GM12878 (cell line): ENCODE data around the gene ZBTB38. TPM values are rescaled to one million over a fixed set of nuclear protein-coding genes. Genes with fewer than 3 reads are reported as not detected.

Source experiments
- ATAC-seq: fragments of 200-7000 bp; cut with Tn5 transposase; 3 replicates; pipeline ENCODE4 v1.9.1; 2020; ENCODE audit warnings: mild to moderate bottlenecking, moderate library complexity
- BruUV-seq: library from RNA; stranded (reverse); fragments of 400-500 nt; replicated peaks from 2 replicates; lab custom pipeline; 2021; lab: Mats Ljungman, UMichigan
- CTCF ChIA-PET: fragments of 300-600 bp; sonication (Branson Sonifier 250); formaldehyde crosslinking; extraction: SDS; loops from one replicate; lab custom pipeline; 2021; ENCODE audit warnings: inconsistent platforms; lab: Yijun Ruan, JAX
- POLR2A ChIA-PET: fragments of 350-600 bp; formaldehyde crosslinking; extraction: SDS; loops from one replicate; lab custom pipeline; 2021; ENCODE audit warnings: inconsistent platforms; lab: Charles Lee
- RAD21 ChIA-PET: fragments of 300-600 bp; sonication (Branson Sonifier 250); formaldehyde crosslinking; loops from one replicate; lab custom pipeline; 2023; ENCODE audit warnings: antibody characterized with exemption; ENCODE audit not compliant: unreplicated experiment; lab: Charles Lee
- SMC1A ChIA-PET: fragments of 300-600 bp; sonication (Branson Sonifier 250); formaldehyde crosslinking; loops from one replicate; lab custom pipeline; 2023; ENCODE audit not compliant: unreplicated experiment, uncharacterized antibody; lab: Charles Lee
- DNase-seq: peaks from one replicate; pipeline ENCODE4 v3.0.0-alpha.2; 2011; ENCODE audit warnings: low read depth, low spot score
- FAIRE-seq: peaks from 3 replicates; lab custom pipeline; 2011; peaks lifted over from hg19 to GRCh38; lab: Jason Lieb, UNC
- H2AFZ ChIP-seq: 2 replicates; pipeline ENCODE4 v1.6.0; 2011; ENCODE audit warnings: low read depth, low read length, control low read depth; ENCODE audit not compliant: control insufficient read depth
- H3K27ac ChIP-seq: 2 replicates; pipeline ENCODE4 v1.5.1; 2011; ENCODE audit warnings: control low read depth; ENCODE audit not compliant: control insufficient read depth, insufficient read depth
- H3K27me3 ChIP-seq, 2 experiments: replicated peaks in 1 of 2; 2 replicates each; pipeline versions ENCODE4 v1.6.0 to v1.6.1; 2011; ENCODE audit warnings: low read length in 1 of 2; ENCODE audit not compliant: control insufficient read depth in 2 of 2, insufficient read depth in 2 of 2
- H3K36me3 ChIP-seq, 2 experiments: 2 replicates each; pipeline ENCODE4 v1.5.1; 2011; ENCODE audit warnings: low read length in 1 of 2; ENCODE audit not compliant: control insufficient read depth in 2 of 2, insufficient read depth in 2 of 2
- H3K4me1 ChIP-seq: 2 replicates; pipeline ENCODE4 v1.6.1; 2011; ENCODE audit warnings: mild to moderate bottlenecking, low read length, moderate library complexity, mixed read lengths; ENCODE audit not compliant: control insufficient read depth, insufficient read depth
- H3K4me2 ChIP-seq: 2 replicates; pipeline ENCODE4 v1.6.0; 2011; ENCODE audit warnings: control low read depth; ENCODE audit not compliant: control insufficient read depth, insufficient read depth
- H3K4me3 ChIP-seq: fragments of 200-600 bp; sonication (generic); 2 replicates; pipeline ENCODE4 v1.5.1; 2016
- H3K79me2 ChIP-seq: 2 replicates; pipeline ENCODE4 v1.6.0; 2011; ENCODE audit warnings: low read length; ENCODE audit not compliant: control insufficient read depth, insufficient read depth
- H3K9ac ChIP-seq: 2 replicates; pipeline ENCODE4 v1.8.0; 2011; ENCODE audit warnings: low read length, control low read depth, mixed read lengths; ENCODE audit not compliant: control insufficient read depth, insufficient read depth
- H3K9me3 ChIP-seq: replicated peaks from 3 replicates; pipeline ENCODE4 v1.5.1; 2011; ENCODE audit warnings: mild to moderate bottlenecking, low read length; ENCODE audit not compliant: control insufficient read depth, insufficient read depth
- H4K20me1 ChIP-seq: 2 replicates; pipeline ENCODE4 v1.6.0; 2011; ENCODE audit not compliant: control insufficient read depth, insufficient read depth
- FOXK2 ChIP-seq: fragments of 450-650 bp; IDR thresholded peaks from 2 replicates; pipeline ENCODE4 v1.6.1; 2017; ENCODE audit warnings: mild to moderate bottlenecking, moderate library complexity
- KLF5 ChIP-seq: fragments of 450-650 bp; IDR thresholded peaks from 2 replicates; pipeline ENCODE4 v1.6.1; 2014; ENCODE audit warnings: mild to moderate bottlenecking; ENCODE audit not compliant: partially characterized antibody
- MTA2 ChIP-seq: fragments of 450-650 bp; IDR thresholded peaks from 2 replicates; pipeline ENCODE4 v1.6.1; 2016; ENCODE audit warnings: low read depth, mild to moderate bottlenecking, moderate library complexity
- MXI1 ChIP-seq: fragments of 150-350 bp; IDR thresholded peaks from 2 replicates; pipeline ENCODE4 v1.6.1; 2011; ENCODE audit warnings: low read depth, mild to moderate bottlenecking, inconsistent platforms, low read length, improper control_type of control experiment
- STAT1 ChIP-seq: fragments of 450-650 bp; conservative IDR thresholded peaks from 2 replicates; pipeline ENCODE4 v1.6.1; 2014; ENCODE audit warnings: antibody characterized with exemption, mild to moderate bottlenecking
- STAT3 ChIP-seq: IDR thresholded peaks from 2 replicates; pipeline ENCODE4 v1.6.1; 2011; ENCODE audit warnings: low read depth, low read length, improper control_type of control experiment
- TAF1 ChIP-seq: IDR thresholded peaks from 2 replicates; pipeline ENCODE4 v1.6.1; 2011; ENCODE audit warnings: mild to moderate bottlenecking, low read depth, low read length, borderline replicate concordance
- WRNIP1 ChIP-seq: IDR thresholded peaks from 2 replicates; pipeline ENCODE4 v1.6.1; 2011; ENCODE audit warnings: low read depth, low read length, improper control_type of control experiment, borderline replicate concordance
- WGBS: methylation state at CpG from one replicate; pipeline ENCODE4 v1.1.6; 2016; ENCODE audit warnings: low lambda C conversion rate; ENCODE audit not compliant: insufficient replicate concordance, insufficient coverage; ENCODE audit errors: missing lambda C conversion rate; 5-methylcytosine and 5-hydroxymethylcytosine counted together
- in situ Hi-C: fragments of 300-500 bp; cut with MboI; formaldehyde crosslinking; loops from 9 replicates; pipeline ENCODE4 v1.14.3; 2018; ENCODE audit warnings: mixed read lengths
- intact Hi-C: fragments of 100-400 bp; cut with micrococcal nuclease; formaldehyde crosslinking; loops from one replicate; pipeline ENCODE4 v1.14.2; 2022; ENCODE audit not compliant: unreplicated experiment
- polyA plus RNA-seq, 11 experiments: library from polyadenylated mRNA; depleted of rRNA in 4 of 11; unstranded in 6 of 11; stranded (reverse) in 5 of 11; fragments of >200 nt; fragmentation: Nextera tagmentation in 4 of 11; fragmentation: Illumina TruSeq in 1 of 11; extraction: Ambion mirVana in 4 of 11; extraction: Trizol in 1 of 11; gene quantifications; 1 replicate in 1 of 11; 2 replicates in 10 of 11; pipeline versions ENCODE4 v1.2.1 to v1.2.3, GENCODE V29; 2011 to 2016; ENCODE audit warnings: inconsistent platforms in 2 of 11, missing spikeins in 2 of 11, low read depth in 1 of 11
- total RNA-seq, 4 experiments: library from RNA; depleted of rRNA in 3 of 4; stranded (reverse); fragments of >200 nt in 3 of 4; fragmentation: Illumina TruSeq in 1 of 4; extraction: Trizol in 1 of 4; gene quantifications; 2 replicates each; pipeline versions ENCODE4 v1.2.1 to v1.2.3, GENCODE V29; 2013 to 2021
- TF ChIP-seq, protein P1 (sequence below): fragments of 450-650 bp; IDR thresholded peaks from 2 replicates; pipeline ENCODE4 v1.6.1; 2017; ENCODE audit warnings: low read depth, mild to moderate bottlenecking, moderate library complexity
- TF ChIP-seq, protein P2 (sequence below), 3 experiments: IDR thresholded peaks in 2 of 3; conservative IDR thresholded peaks in 1 of 3; 2 replicates each; pipeline ENCODE4 v1.5.1; 2011; ENCODE audit warnings: low read depth in 3 of 3, low read length in 3 of 3, mild to moderate bottlenecking in 3 of 3, control low read depth in 2 of 3, moderate library complexity in 2 of 3, inconsistent platforms in 1 of 3, mixed read lengths in 1 of 3; ENCODE audit not compliant: control insufficient read depth in 2 of 3, insufficient read depth in 1 of 3; ENCODE audit errors: extremely low read depth in 1 of 3
- TF ChIP-seq, protein P3 (sequence below): IDR thresholded peaks from 2 replicates; pipeline ENCODE4 v1.6.1; 2011; ENCODE audit warnings: low read depth, mild to moderate bottlenecking, low read length, moderate library complexity, borderline replicate concordance; ENCODE audit errors: extremely low read depth

ZBTB38 gene
- total and polyA plus RNA-seq, 10 of the 15 experiments (the other 5 are each of a cell fraction or from before 2014, with no cell fraction given) = 34.2 to 115 (median 88.6) TPM

DNA sequence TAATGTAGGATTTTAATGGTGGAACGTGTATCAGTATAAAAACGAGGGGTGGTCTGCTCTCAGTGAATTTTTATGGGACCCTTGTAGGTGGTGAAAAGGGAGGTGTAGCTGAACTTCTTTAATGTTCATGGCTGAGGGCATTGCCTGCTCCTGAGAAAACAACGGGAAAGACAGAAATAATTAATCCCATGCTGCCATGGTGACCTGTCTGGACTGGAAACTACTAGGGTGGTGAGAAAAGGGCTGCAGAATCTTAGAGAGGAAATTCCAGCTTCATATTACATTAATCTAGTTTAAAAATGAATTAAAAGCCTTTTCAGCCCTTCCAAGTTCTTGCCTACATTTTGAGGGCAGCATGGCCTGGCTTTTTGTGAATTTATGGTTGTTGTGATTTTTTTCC, 47.6 kb downstream of the ZBTB38 start:
- FAIRE-seq (no peak), ATAC-seq (no peak), DNase-seq (no peak)
- Histone ChIP-seq H2AFZ (no peak overlapping the region), H3K4me2 (no peak overlapping the region), H4K20me1 (no peaks in the 10 kb centered on the region; the same call in 1 of the 2 replicates), H3K27me3 (no peaks in the 10 kb centered on the region), H3K27ac (no peak overlapping the region), H3K4me1 (peaks cover 27% of the 10 kb centered on the region), H3K9me3 (no peaks in the 10 kb centered on the region; the same call in 2 of the 3 replicates), H3K79me2 (peaks cover 79% of the 10 kb centered on the region), H3K4me3 (no peak overlapping the region), H3K9ac (no peak overlapping the region), H3K36me3 (peaks cover 26 to 60% of the 10 kb centered on the region in 2 experiments)
- ChIA-PET CTCF (interaction anchor here (1.3 to 3.4 kb wide), 3 partner anchors 25 to 55 kb away, joined by 5 to 9 read pairs (median 8); no protein-coding TSS in a partner anchor), SMC1A (interaction anchor here (0.9 to 18.5 kb wide), 4 partner anchors 8 to 50 kb away, joined by 3 to 573 read pairs (median 5); no protein-coding TSS in a partner anchor), RAD21 (no interaction called here), POLR2A (interaction anchor here (1.1 to 1.9 kb wide), 3 partner anchors 10 to 93 kb away, joined by 3 to 7 read pairs (median 4); no protein-coding TSS in a partner anchor)
- in situ Hi-C loops = no loop called here
- intact Hi-C loops = no loop called here
- TF ChIP-seq, protein P1, sequence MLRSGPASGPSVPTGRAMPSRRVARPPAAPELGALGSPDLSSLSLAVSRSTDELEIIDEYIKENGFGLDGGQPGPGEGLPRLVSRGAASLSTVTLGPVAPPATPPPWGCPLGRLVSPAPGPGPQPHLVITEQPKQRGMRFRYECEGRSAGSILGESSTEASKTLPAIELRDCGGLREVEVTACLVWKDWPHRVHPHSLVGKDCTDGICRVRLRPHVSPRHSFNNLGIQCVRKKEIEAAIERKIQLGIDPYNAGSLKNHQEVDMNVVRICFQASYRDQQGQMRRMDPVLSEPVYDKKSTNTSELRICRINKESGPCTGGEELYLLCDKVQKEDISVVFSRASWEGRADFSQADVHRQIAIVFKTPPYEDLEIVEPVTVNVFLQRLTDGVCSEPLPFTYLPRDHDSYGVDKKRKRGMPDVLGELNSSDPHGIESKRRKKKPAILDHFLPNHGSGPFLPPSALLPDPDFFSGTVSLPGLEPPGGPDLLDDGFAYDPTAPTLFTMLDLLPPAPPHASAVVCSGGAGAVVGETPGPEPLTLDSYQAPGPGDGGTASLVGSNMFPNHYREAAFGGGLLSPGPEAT = no peak
- TF ChIP-seq TAF1 (no peak), FOXK2 (no peak), MTA2 (no peak), WRNIP1 (no peak), MXI1 (no peak), STAT3 (no peak), STAT1 (no peak), KLF5 (no peak)
- TF ChIP-seq, protein P2, sequence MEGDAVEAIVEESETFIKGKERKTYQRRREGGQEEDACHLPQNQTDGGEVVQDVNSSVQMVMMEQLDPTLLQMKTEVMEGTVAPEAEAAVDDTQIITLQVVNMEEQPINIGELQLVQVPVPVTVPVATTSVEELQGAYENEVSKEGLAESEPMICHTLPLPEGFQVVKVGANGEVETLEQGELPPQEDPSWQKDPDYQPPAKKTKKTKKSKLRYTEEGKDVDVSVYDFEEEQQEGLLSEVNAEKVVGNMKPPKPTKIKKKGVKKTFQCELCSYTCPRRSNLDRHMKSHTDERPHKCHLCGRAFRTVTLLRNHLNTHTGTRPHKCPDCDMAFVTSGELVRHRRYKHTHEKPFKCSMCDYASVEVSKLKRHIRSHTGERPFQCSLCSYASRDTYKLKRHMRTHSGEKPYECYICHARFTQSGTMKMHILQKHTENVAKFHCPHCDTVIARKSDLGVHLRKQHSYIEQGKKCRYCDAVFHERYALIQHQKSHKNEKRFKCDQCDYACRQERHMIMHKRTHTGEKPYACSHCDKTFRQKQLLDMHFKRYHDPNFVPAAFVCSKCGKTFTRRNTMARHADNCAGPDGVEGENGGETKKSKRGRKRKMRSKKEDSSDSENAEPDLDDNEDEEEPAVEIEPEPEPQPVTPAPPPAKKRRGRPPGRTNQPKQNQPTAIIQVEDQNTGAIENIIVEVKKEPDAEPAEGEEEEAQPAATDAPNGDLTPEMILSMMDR (IDR thresholded peaks at IDR 0.05 in 2 of 3, conservative IDR thresholded peaks at IDR 0.05 in 1 of 3; ENCODE audit: control insufficient read depth in 2 of 3, extremely low read depth in 1 of 3, insufficient read depth in 1 of 3, low read depth in 3 of 3, low read length in 3 of 3) = no peak
- TF ChIP-seq, protein P3, sequence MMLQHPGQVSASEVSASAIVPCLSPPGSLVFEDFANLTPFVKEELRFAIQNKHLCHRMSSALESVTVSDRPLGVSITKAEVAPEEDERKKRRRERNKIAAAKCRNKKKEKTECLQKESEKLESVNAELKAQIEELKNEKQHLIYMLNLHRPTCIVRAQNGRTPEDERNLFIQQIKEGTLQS = no peak
- WGBS = 88% methylated on average over 3 of the region's 3 CpGs
- BruUV-seq = no TSS peak

Other genes starting within 250 kb of the ZBTB38 start
- 0.05 and 0.06 TPM in 2 replicates for gene PXYLP1, start 136.7 kb upstream of the ZBTB38 start, total RNA-seq (2014; rRNA removed)
- 0.36 and 0.55 TPM in 2 replicates for gene PXYLP1, start 136.7 kb upstream of the ZBTB38 start, total RNA-seq (2014; rRNA removed; fragmentation: Illumina TruSeq; extraction: Trizol)
- 0.48 and 0.69 TPM in 2 replicates for gene PXYLP1, start 136.7 kb upstream of the ZBTB38 start, total RNA-seq (2021)
- gene PXYLP1, start 136.7 kb upstream of the ZBTB38 start, polyA plus RNA-seq (2011; rRNA removed) = 0.65 TPM in 2 replicates
- 0.14 and 0.32 TPM in 2 replicates for gene PXYLP1, start 136.7 kb upstream of the ZBTB38 start, polyA plus RNA-seq (2014; fragmentation: Illumina TruSeq; extraction: Trizol)
- under 1 TPM; 0.19 to 0.35 TPM for gene PXYLP1, start 136.7 kb upstream of the ZBTB38 start, polyA plus RNA-seq (2014; fragmentation: Nextera tagmentation; extraction: Ambion mirVana)
- 0.51 and 0.69 TPM in 2 replicates for gene PXYLP1, start 136.7 kb upstream of the ZBTB38 start, polyA plus RNA-seq (2014; rRNA removed)
- gene PXYLP1, start 136.7 kb upstream of the ZBTB38 start, polyA plus RNA-seq (2016; fragmentation: Nextera tagmentation; extraction: Ambion mirVana) = 1 to 10 TPM in 1 of 2 experiments, under 1 TPM in 1; 0.13 to 1.7 TPM
- gene RASA2, start 118.5 kb downstream of the ZBTB38 start, total RNA-seq (2014; rRNA removed) = 5.6 and 8.3 TPM in 2 replicates
- 8.8 and 9.4 TPM in 2 replicates for gene RASA2, start 118.5 kb downstream of the ZBTB38 start, total RNA-seq (2014; rRNA removed; fragmentation: Illumina TruSeq; extraction: Trizol)
- gene RASA2, start 118.5 kb downstream of the ZBTB38 start, total RNA-seq (2021) = 7.1 and 7.3 TPM in 2 replicates
- gene RASA2, start 118.5 kb downstream of the ZBTB38 start, polyA plus RNA-seq (2011; rRNA removed) = 7.4 and 13.0 TPM in 2 replicates
- gene RASA2, start 118.5 kb downstream of the ZBTB38 start, polyA plus RNA-seq (2014; fragmentation: Illumina TruSeq; extraction: Trizol) = 7.2 and 8.3 TPM in 2 replicates
- 1 to 10 TPM; 1.9 to 2.2 TPM for gene RASA2, start 118.5 kb downstream of the ZBTB38 start, polyA plus RNA-seq (2014; fragmentation: Nextera tagmentation; extraction: Ambion mirVana)
- 3.2 and 4.2 TPM in 2 replicates for gene RASA2, start 118.5 kb downstream of the ZBTB38 start, polyA plus RNA-seq (2014; rRNA removed)
- gene RASA2, start 118.5 kb downstream of the ZBTB38 start, polyA plus RNA-seq (2016; fragmentation: Nextera tagmentation; extraction: Ambion mirVana) = 1 to 10 TPM; 7.4 to 8.0 TPM